ENCODE data around the gene RAD51AP1. TPM values are rescaled to one million over a fixed set of nuclear protein-coding genes. Genes with fewer than 3 reads are reported as not detected.

Gene RAD51AP1
- total RNA-seq, 2 experiments from 2014 or later, result 69.5 to 76.5 TPM

GRCh38 chr12:4555804-4556203 lies 17.1 kb downstream of the RAD51AP1 start:
- no peaks in the 10 kb centered on the region for H3K4me1 Mint-ChIP-seq (ENCODE audit: low read depth)
- CTCF ChIA-PET, result no interaction called here
- H3K4me3 Mint-ChIP-seq, result no peak overlapping the region

GRCh38 chr12:4556735-4557530 lies 18.2 kb downstream of the RAD51AP1 start:
- intact Hi-C loops (cut with micrococcal nuclease), result no loop called here
- DNase-seq, result no peak
- H3K27me3 Mint-ChIP-seq (ENCODE audit: low read depth), result peaks cover 2% of the 10 kb centered on the region
- H3K9me3 Mint-ChIP-seq, result no peaks in the 10 kb centered on the region
- H3K4me3 Mint-ChIP-seq, result no peak overlapping the region
- peaks cover 23% of the 10 kb centered on the region for H3K36me3 Mint-ChIP-seq (ENCODE audit: low read depth)
- no peak overlapping the region for H3K27ac Mint-ChIP-seq
- no peaks in the 10 kb centered on the region for H3K4me1 Mint-ChIP-seq (ENCODE audit: low read depth)
- CTCF ChIA-PET, result no interaction called here

More at GRCh38 chr12:4555804-4556203, 17.1 kb downstream of the RAD51AP1 start:
- H3K27ac Mint-ChIP-seq, result no peak overlapping the region
- intact Hi-C loops (cut with micrococcal nuclease), result no loop called here
- H3K9me3 Mint-ChIP-seq, result no peaks in the 10 kb centered on the region
- DNase-seq, result no peak
- H3K36me3 Mint-ChIP-seq (ENCODE audit: low read depth), result peaks cover 25% of the 10 kb centered on the region
- H3K27me3 Mint-ChIP-seq (ENCODE audit: low read depth), result no peaks in the 10 kb centered on the region

DNA sequence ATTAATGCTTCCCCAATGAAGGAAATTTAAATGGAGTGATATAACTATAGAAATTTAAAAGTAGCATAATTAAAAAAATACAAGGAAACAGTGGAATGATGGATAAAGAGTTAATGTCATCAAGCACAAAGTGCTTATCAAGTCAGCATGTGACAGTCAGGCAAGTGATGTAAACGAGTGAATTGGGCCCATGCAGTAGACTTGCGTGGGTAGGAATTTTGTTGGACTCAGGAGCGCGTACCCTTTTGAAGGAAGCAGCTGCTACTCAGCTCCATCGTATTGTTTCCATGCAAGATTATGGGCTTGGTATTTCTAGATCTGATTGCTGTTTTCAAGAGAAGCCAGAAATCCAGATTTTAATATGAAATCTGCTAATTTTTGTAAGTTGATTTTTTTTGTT lies 18.9 kb downstream of the RAD51AP1 start:
- Mint-ChIP-seq H3K4me3 (no peak overlapping the region), H3K27me3 (ENCODE audit: low read depth) (peaks cover 7% of the 10 kb centered on the region), H3K27ac (no peak overlapping the region), H3K36me3 (ENCODE audit: low read depth) (peaks cover 23% of the 10 kb centered on the region), H3K9me3 (no peaks in the 10 kb centered on the region), H3K4me1 (ENCODE audit: low read depth) (peaks cover 5% of the 10 kb centered on the region)
- DNase-seq, result no peak
- CTCF ChIA-PET, result no interaction called here
- intact Hi-C loops (cut with micrococcal nuclease), result no loop called here

DNA sequence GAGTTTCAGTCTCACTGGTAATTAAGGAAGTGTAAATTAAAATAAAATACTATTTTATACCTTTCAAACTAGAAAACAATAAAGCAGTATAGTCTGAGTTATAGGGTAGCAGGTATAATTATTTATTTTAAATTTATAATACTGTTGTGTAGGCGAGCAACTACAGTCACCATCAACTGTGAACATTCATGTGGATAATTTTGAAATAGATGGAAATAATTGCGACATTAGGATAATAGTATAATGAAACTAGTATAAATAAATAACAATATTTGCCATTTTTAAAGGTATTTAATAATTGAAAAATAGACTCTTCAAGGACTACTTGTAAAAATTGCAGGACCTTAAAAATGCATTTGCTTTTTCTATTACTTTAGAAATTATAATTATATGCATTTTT lies 19.5 kb downstream of the RAD51AP1 start:
- Mint-ChIP-seq H3K9me3 (no peaks in the 10 kb centered on the region), H3K27ac (no peak overlapping the region), H3K27me3 (ENCODE audit: low read depth) (peaks cover 10% of the 10 kb centered on the region), H3K4me1 (ENCODE audit: low read depth) (peaks cover 8% of the 10 kb centered on the region), H3K4me3 (no peak overlapping the region), H3K36me3 (ENCODE audit: low read depth) (peaks cover 19% of the 10 kb centered on the region)
- CTCF ChIA-PET, result no interaction called here
- intact Hi-C loops (cut with micrococcal nuclease), result no loop called here
- no peak for DNase-seq

DNA sequence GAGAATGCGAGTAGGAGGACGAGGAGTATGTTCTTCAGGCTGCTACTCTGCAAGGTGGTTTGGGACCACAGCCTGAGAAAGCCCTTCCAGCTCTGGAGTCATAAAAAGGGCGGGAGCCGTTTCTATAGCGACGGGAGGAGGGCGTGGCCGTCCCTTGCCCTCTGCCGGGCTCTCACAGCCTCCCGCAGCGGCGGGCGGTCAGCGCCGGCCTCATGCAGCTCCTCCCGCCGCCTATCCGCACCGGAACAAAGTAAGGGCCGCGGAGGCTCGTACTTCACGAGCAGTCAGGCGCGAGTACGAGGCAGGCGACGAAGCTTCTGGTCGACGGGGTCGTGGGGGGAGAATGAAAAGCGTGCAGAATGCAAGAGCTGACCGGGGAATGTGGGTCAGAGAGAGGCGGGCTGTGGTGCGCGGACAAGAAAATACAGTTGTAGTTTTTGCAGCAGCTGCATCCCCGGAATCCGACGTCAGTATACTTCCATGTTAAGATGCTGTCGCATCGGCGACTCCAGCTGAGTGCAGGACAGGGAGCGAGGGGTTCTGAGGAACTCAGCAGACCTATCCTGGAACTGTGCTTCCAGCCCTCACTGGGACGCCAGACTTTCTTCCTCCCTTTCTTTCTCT lies 23.5 kb downstream of the RAD51AP1 start, which contains the start of gene DYRK4:
DYRK4 (plus strand) TSS at position 175 of the 624 bp plus-strand sequence; CDS start at position 213, 38 bp downstream.
- H3K27me3 Mint-ChIP-seq (ENCODE audit: low read depth), result peaks cover 28% of the 10 kb centered on the region
- intact Hi-C loops (cut with micrococcal nuclease), result no loop called here
- H3K4me3 Mint-ChIP-seq, result no peak within 1 kb of the TSS
- CTCF ChIA-PET, result no interaction called here
- peaks cover 4% of the 10 kb centered on the region for H3K36me3 Mint-ChIP-seq (ENCODE audit: low read depth)
- H3K27ac Mint-ChIP-seq, result no peak within 1 kb of the TSS
- H3K4me1 Mint-ChIP-seq (ENCODE audit: low read depth), result peaks cover 12% of the 10 kb centered on the region
- peak; percentile 16 for DNase-seq
- no peaks in the 10 kb centered on the region for H3K9me3 Mint-ChIP-seq

- no peaks in the 10 kb centered on the region for H3K9me3 Mint-ChIP-seq
- peaks cover 4% of the 10 kb centered on the region for H3K36me3 Mint-ChIP-seq (ENCODE audit: low read depth)
- DNase-seq, result no peak
- CTCF ChIA-PET, result no interaction called here
- H3K4me3 Mint-ChIP-seq, result no peak overlapping the region
- peaks cover 12% of the 10 kb centered on the region for H3K4me1 Mint-ChIP-seq (ENCODE audit: low read depth)
- intact Hi-C loops (cut with micrococcal nuclease), result no loop called here
- H3K27ac Mint-ChIP-seq, result no peak overlapping the region
- H3K27me3 Mint-ChIP-seq (ENCODE audit: low read depth), result peaks cover 28% of the 10 kb centered on the region
These were observed 24.6 kb downstream of the RAD51AP1 start for GRCh38 chr12:4563336-4563735.

DNA sequence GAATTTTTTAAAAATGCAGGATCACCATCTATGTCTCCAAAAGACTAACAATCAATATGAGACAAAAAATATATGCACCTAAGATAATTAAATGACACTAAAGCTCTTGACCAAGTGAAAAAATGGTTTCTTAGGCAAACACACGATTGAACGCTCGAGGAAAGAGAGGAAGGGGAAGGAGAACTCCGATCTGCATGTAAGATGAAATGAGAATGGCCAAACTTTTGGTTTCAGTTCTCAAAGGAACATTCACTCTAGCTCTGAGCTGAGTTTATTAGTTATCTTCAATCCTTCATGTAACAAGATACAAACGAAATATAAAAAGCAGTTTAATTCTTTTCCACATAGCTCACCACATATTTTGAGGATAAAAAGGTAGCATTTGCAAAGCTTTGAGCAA lies 26.1 kb downstream of the RAD51AP1 start:
- H3K27ac Mint-ChIP-seq, result no peak overlapping the region
- DNase-seq, result no peak
- intact Hi-C loops (cut with micrococcal nuclease), result no loop called here
- peaks cover 4% of the 10 kb centered on the region for H3K36me3 Mint-ChIP-seq (ENCODE audit: low read depth)
- no peaks in the 10 kb centered on the region for H3K9me3 Mint-ChIP-seq
- CTCF ChIA-PET, result no interaction called here
- H3K4me1 Mint-ChIP-seq (ENCODE audit: low read depth), result peaks cover 12% of the 10 kb centered on the region
- H3K4me3 Mint-ChIP-seq, result no peak overlapping the region
- peaks cover 28% of the 10 kb centered on the region for H3K27me3 Mint-ChIP-seq (ENCODE audit: low read depth)

DNA sequence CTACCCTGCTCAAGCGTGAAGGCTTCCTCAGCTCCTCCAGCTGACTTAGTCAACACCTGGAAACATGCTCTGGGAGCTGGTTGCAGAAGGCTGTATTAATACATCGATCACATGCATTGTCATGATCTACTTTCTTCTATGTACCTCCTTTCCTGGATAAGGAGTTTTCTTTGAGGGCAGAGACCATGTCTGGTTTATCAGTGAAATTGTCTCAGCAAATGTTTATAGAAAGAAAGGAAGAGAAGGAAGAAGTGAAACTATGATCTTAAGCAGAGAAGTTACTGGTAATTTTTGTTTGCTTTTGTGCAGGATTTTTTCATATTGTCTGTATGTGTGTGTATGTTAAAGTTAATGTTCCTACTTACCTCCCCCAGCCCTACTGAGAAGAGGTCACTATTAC lies 27.8 kb downstream of the RAD51AP1 start:
- Mint-ChIP-seq H3K4me1 (ENCODE audit: low read depth) (peaks cover 12% of the 10 kb centered on the region), H3K36me3 (ENCODE audit: low read depth) (peaks cover 2% of the 10 kb centered on the region), H3K9me3 (no peaks in the 10 kb centered on the region), H3K27me3 (ENCODE audit: low read depth) (peaks cover 28% of the 10 kb centered on the region), H3K4me3 (no peak overlapping the region), H3K27ac (no peak overlapping the region)
- no peak for DNase-seq
- CTCF ChIA-PET, result interaction anchor here (0.5 kb wide), 1 partner anchor 173 kb away, joined by 4 read pairs; no protein-coding TSS in a partner anchor
- intact Hi-C loops (cut with micrococcal nuclease), result no loop called here

- peaks cover 10% of the 10 kb centered on the region for H3K4me1 Mint-ChIP-seq (ENCODE audit: low read depth)
- no peak for DNase-seq
- no peaks in the 10 kb centered on the region for H3K36me3 Mint-ChIP-seq (ENCODE audit: low read depth)
- CTCF ChIA-PET, result interaction anchor here (0.5 kb wide), 1 partner anchor 174 kb away, joined by 4 read pairs; no protein-coding TSS in a partner anchor
- intact Hi-C loops (cut with micrococcal nuclease), result no loop called here
- no peak overlapping the region for H3K27ac Mint-ChIP-seq
- no peak overlapping the region for H3K4me3 Mint-ChIP-seq
- no peaks in the 10 kb centered on the region for H3K9me3 Mint-ChIP-seq
- peaks cover 24% of the 10 kb centered on the region for H3K27me3 Mint-ChIP-seq (ENCODE audit: low read depth)
These were observed 28.6 kb downstream of the RAD51AP1 start for GRCh38 chr12:4567073-4567881.

DNA sequence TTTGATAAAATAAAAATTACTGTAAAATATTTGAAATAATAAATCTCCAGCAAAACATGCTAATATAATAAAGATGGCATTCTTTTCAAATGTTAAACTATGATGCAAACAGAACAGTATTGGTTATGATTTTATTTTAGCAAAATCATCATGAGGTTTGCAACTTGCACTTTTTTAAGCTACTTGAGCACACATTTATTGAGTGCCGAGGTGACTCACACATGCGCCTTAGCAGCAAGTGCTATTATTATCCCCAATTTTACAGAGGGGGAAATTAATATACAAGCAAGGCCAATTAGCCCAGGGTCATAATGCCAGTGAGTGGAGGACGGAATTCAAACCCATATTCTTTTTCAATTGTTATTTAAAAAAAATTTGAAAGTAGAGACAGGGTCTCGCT lies 30.6 kb downstream of the RAD51AP1 start:
- intact Hi-C loops (cut with micrococcal nuclease), result no loop called here
- Mint-ChIP-seq H3K27me3 (ENCODE audit: low read depth) (peaks cover 14% of the 10 kb centered on the region), H3K4me3 (no peak overlapping the region), H3K27ac (no peak overlapping the region), H3K36me3 (ENCODE audit: low read depth) (no peaks in the 10 kb centered on the region), H3K4me1 (ENCODE audit: low read depth) (peaks cover 5% of the 10 kb centered on the region), H3K9me3 (no peaks in the 10 kb centered on the region)
- no peak for DNase-seq
- CTCF ChIA-PET, result interaction anchor here (0.6 kb wide), 1 partner anchor 38 kb away, joined by 3 read pairs; no protein-coding TSS in a partner anchor

- CTCF ChIA-PET, result no interaction called here
- Mint-ChIP-seq H3K36me3 (ENCODE audit: low read depth) (no peaks in the 10 kb centered on the region), H3K27me3 (ENCODE audit: low read depth) (peaks cover 2% of the 10 kb centered on the region), H3K9me3 (no peaks in the 10 kb centered on the region), H3K4me1 (ENCODE audit: low read depth) (no peaks in the 10 kb centered on the region), H3K4me3 (no peak overlapping the region), H3K27ac (no peak overlapping the region)
- no peak for DNase-seq
- intact Hi-C loops (cut with micrococcal nuclease), result no loop called here
These were observed 34.0 kb downstream of the RAD51AP1 start for GRCh38 chr12:4572680-4573079.

Data from activated naive CD4-positive, alpha-beta T cell treated with anti-CD3 and anti-CD28 coated beads for 36 hours (primary cell).